Cardiac atrium fibroblast (primary cell): ENCODE results near the gene CD83. TPM values are rescaled to one million over a fixed set of nuclear protein-coding genes. Genes with fewer than 3 reads are reported as not detected.

ENCODE experiments used
- total RNA-seq: library from RNA; depleted of rRNA; stranded (reverse); fragments of >200 nt; gene quantifications from 2 replicates; pipeline ENCODE4 v1.2.3, GENCODE V29; 2015

The CD83 gene
- total RNA-seq: 0.16 and 1.3 TPM in 2 replicates

GRCh38 chr6:14117158-14118090 is at the start of gene CD83:
Gene CD83, plus strand, starts transcription at chr6:14117772. Its CDS starts 40 bp downstream, at chr6:14117812.

Other genes with a start within 250 kb of the CD83 start
- not detected in 2 replicates for gene RNF182, start 192.8 kb upstream of the CD83 start, total RNA-seq